Measurements from ENCODE around the gene CCDC148.

Gene CCDC148

DNA sequence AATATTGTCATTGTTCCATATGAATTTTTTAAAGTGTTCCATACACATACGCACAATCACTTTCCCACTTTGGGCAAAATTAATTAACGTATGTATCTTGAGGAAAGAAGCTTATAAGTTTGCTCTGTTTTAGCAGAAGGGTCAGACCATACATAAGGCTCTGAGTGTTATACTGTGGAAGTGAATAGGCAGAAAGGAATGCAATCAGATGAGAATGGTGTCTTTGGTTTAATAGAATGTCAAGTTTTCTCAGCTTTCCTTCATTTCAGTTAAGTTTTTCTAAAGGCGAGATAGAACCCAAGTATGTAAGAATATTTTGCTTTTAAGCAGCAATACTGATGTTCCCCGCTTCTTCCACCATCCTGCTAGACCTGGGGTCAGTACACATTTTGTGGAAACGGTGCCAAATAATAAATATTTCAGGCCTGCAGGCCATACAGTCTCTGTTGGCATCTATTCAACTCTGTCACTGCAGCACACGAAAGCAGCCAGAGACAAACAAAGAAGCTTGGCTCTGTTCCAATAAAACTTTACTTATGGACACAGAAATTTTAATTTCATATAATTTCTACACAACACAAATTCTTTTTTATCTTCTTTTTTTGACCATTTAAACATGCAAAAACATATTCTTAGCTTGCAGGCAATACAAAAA, 254.3 kb downstream of the CCDC148 start:
- no peak for DNase-seq

DNA sequence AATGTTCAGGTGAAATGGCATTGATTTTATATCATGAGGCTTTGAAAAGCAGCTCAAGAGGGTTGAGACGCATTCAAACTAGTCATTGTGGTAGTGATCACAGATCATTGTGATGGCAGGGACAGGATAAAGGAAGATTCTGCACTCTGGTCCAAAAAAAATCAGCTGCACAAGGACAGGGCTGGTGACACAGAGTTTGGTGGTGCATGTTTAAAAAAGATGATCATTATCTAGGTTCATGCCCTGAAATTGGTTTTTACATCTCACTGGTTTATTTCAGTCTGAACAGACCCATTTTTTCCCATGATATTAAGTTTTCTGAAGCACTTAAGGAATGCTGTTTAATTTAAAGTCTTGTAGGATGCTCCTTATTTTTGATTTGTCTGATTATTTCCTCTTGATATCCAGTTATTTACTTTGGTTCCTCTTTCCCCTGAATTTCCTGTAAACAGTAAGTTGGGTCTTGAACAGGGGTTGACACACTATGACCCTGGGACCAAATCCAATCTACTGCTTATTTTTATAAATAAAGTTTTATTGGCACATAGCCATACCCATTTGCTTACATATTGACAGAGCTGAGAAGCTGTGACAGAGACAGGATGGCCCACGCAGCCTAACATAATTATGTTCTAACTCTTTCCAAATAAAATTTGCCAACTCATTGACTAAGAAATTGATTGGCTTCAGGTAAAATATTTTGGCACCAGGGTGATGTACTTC, 256.5 kb downstream of the CCDC148 start:
- DNase-seq = no peak

DNA sequence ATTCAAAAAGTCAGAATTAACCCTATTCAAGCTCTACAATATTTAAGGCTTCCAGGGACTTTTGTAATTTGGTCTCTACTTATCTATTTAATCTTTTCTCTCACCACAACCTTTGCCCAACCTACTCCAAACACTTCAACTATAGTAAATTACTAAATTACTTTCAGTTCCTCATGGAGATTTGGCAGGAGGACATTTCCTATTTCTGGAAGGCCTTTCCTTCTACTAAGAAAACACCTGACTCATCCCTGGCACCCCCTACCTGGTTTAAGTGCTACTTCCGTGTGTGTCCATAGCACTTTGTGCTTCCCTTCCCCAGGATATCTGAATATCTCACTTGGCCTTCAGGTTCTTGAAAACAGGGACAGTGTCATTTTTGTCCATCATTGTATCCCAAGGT, 258.6 kb downstream of the CCDC148 start:
- DNase-seq = no peak

DNA sequence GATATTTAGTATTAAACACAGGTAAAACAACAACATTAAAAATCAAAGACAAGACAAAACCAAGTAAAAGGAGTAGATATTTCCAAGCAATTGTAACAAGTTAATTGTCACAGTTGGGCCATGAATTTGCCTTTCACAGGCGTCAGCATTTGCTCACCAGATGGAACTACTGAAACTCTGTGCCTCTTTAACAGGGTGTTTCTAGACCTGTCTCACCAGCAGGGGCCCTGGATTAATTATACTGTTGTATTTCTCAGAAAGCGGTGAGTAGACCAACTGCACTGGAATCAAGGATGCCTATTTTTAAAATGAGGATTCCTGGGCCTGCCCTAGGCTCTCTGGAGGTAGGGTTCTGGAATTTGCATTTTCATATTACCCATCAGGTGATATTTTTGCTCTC, 262.3 kb downstream of the CCDC148 start:
- no peak for DNase-seq

DNA sequence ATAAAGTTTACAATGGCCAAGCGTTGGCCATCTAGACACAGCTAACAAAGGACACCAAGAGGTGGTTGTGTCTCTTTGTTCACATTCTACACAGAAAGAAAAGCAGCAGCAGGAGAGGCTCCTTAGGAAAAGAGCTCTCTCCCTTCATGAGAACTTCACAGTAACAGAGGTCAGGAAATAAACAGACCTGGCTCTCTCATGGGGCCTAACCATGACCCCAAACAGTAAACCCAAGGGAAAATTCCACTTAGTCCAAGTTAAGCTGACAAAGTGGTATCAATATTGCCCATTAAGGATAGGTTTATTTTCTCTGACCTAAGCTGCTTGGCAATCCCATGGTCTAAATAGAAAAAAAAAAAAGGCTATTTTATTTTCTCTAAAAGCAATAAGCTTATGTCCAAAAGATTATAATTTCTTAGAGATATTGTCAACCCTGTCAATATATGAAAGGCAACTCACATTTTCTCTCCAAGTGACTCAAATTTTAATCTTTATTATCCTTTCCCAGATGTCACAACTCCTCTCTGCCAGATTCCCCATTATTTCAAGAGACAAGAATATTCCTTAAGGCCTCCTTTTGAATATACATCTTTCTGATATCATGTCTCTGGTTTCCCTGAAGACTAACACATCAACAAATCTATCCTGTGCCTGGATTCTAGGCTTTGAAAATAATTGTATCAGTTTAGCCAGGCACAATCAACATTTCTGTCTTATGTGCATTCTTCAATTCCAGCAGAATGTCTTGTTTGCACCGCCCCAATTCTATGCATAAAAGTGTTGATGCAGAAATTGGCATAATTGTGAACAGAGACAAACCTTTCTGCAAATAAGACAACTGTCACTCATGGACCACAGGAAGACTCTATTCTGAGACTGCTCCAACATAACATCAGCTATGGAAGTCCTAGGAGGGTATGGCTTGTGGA, 263.8 kb downstream of the CCDC148 start:
- DNase-seq = no peak

DNA sequence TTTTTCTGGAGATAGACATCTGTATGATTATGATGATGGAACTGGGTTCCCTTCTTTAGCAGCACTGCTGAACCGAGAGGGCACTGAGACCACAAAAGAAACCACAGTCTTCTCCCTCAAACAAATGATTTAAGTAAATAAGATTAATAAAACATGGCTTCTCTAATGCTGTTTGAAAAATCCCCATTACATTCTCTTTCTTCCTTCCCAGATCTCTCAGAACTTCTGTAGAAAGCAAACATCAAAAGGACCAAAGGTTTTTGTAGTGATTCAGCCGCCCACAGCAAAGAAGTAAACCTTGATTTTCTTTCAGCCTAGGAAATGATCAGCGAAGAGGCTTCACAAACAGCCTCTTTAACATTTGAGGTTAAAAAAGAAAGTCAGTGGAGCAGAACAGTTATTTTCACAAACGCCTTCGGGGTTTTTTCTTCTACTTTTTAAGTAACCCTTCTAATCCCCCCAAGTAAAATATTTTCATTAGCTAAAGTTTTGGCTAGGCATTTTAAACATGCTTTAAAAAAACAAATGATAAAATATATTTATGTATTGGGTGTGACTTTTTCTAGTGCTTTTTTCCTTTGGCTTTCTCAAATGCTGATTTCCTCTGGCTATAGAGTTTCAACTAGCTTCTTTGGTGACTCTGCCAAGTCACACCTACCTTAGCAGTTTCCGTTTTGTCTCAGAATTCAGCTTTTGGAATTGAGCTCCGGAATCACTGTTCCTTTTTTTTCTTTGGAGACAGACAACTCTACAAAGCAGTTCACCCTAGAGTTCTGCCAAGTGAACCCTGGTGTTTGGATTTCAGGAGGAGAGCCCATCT, 265.3 kb downstream of the CCDC148 start:
- DNase-seq = peak; percentile 15

DNA sequence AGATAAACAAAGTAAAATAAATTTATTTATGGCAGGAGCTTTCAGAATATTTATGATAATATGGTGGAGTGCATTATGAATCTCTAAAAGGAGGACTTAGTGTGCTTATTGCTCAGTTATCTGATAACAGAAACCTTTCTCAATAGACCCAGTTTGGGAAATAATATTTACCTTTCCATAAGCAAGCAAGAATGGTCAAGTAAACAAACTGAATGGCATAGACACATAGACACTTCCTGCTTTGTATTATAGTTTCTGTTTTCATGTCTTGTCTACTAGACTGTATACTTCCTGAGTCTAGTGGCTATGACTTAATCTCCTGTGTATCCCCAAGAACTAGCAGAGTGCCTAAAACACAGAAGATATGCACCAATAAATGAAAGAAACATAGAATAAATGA, 267.0 kb downstream of the CCDC148 start:
- no peak for DNase-seq

DNA sequence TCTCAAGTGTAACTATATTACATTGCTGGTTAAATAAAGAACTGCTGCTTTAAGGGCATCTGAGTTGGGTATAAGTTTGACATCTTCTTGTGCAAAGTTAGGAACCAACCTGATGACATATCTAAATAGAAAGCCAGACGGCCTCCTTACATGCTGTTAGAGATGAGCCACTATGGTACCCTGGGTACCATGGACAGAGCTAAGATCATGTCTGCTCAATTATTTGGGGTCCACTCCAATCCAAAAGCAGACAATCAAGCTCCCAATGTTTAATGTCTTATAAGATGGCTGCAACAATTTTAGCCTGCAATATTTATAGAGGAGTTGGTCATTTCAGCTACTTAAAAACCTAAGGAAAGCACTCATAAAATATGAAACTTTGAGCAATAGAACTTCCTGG, 268.6 kb downstream of the CCDC148 start:
- no peak for DNase-seq

DNA sequence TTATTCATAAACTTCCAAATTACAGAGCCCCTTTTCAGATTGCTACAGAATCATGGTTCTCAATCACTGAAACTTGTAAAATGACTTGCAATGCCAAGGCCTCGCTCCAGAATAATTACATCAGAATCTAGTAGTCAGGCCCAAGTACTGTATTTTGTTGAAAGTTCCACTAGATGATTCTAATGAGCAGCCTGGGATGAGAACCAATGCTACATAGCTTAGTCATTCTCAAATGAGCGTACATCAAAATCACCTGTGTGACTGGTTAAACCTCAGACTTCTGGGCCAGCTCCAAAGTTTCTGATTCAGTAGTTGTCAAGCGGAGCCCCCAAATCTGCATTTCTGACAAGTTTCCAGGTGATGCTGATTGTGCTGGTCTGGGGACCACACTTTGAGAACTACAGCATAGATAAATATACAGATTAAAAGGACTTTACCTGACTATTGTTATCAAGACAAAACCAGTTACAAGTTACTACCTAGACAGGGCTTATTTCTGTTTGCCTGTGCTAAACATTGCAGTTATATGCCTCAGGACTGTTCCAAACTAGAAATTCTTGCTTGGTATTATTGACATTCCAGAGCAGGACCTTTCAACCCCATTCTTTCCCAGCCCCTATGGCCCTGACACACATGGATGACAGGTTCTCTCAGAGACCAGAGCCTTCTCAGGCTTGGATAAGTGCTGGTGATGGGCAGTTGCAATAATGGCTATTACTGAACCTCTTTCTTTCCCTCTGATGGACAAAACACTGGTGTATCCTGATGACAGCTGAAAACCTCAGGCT, 271.8 kb downstream of the CCDC148 start:
- no peak for DNase-seq

DNA sequence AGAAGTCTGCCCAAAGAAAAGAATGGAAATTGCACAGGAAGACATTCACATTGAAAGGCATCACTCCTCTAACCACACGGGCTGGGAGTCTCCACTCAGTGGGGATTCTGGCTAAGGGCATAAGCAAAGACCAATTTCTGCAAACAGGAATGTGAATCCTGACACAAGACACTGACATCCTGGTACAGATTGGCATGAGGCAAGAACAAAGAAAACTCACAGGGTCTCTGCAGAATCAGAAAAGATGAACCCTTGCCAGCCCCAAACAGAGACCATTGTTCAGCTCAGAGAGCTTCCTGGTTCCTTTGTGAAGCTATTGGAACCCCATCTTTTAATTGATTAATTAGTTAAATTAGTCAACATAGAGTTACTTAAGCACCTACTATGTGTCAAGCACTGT, 272.6 kb downstream of the CCDC148 start:
- no peak for DNase-seq

DNA sequence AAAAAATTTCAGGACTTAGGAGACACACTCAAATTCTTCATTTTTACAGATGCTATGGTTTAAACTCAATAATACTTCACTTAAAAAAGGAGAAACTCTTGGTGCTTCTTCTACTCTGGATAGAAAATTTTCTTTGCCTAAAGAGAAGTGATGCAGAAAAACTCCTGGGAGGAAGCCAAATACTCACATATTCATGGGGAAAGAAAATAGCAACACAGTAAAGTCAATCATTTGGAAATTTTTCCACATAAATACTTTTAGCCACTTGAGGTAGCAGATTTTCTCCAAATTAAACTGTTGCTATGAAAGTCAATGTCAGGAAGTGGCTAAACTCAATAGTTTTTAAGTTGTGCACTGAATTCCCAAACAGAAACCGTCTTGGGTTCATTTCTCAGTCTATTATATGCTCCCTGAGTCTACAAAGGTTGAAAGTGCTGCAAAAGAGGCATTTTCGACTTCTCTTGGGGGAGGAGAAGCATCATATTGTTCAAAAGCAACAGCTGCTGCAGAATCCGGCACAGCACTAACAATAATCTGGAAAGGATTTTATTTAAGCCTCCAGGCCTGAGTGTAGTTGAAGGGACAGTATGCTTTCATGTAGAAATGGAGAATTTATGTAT, 273.8 kb downstream of the CCDC148 start:
- DNase-seq = no peak

DNA sequence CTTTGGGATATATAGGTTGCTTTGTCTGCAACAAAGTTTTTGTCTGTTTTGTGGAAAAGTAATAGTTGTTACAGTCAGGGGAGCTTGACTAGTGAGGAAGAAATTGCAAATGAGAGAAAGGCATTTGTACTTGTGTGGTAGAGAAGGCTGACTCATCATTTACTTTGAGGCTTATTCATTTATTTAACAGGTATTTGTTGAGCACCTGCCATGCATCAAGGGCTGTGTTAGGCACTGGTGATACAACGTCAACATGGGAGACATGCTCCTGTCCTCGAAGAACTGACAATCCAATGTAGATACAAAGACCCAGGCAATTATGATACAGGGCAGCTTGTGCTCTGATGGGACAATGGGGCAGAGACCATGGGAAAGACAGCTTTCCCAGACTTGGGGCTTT, 275.4 kb downstream of the CCDC148 start:
- no peak for DNase-seq

DNA sequence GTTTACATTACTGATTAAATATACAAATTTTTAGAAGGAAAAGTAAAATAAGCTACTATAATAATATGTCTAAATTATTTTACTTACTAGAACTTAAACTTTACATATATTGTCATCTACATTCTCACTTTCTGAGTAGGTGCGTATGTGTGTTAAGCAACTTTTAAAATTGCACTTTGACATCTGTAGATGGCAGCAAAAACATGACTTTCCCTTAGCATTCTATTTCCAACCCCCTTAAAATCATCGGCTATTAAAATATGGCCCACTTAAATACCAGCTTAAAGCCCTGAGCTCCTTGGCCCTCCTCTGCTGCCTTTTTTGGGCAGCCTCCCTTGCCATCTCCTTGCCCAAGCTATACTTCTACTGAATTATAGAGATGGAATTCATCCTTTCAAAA, 276.9 kb downstream of the CCDC148 start:
- DNase-seq = no peak

DNA sequence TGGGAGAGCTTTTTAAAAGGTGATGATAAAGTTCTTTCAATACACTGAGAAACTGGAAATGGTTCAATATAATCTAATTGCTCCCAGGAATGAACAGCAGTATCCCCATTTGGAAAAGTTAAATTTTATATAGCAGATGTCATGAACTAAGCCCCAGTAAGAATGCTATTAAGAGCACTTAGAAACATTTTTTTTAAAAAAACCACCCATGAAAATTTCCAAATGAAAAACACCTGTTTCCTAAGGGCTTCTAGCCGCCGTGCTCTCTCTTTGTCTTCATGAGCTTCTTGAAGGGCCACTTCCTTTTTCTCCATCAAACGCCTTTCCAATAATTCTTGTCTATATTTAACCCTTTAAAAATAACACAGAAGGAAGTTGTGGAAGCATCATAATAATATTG, 277.9 kb downstream of the CCDC148 start:
- no peak for DNase-seq

DNA sequence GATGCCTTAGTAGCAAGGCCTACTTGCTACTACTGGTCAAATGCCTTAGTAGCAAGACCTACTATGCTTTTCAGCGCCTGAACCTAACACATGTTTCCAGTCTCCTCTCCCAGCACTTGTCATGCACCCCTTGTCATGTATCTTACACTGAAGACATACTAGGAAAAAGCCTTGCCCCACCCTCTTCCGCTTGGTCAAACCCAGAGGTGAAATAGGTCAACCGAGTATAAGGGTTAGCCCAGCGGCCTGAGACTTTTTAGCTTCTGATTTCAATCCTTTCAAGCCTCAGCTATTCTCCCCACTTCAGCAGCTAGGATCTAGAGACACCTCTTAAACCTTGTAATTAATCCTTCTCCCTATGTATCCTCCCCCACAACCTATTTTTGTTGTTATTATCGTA, 281.6 kb downstream of the CCDC148 start:
- DNase-seq = no peak

DNA sequence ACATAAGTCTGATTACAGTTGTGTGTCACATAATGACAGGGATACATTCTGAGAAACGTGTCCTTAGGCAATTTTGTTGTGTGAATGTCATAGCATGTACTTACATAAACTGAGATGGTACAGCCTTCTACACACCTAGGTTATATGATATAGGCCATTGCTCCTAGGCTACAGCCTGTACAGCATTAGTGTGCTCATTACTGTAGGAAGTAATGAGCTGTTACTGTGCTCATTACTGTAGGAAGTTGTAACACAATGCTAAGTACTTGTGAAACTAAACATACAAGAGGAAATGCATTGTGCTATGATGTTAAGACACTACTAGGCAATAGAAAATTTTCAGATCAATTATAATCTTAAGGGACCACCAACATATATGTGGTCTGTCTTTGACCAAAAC, 282.1 kb downstream of the CCDC148 start:
- DNase-seq = no peak

DNA sequence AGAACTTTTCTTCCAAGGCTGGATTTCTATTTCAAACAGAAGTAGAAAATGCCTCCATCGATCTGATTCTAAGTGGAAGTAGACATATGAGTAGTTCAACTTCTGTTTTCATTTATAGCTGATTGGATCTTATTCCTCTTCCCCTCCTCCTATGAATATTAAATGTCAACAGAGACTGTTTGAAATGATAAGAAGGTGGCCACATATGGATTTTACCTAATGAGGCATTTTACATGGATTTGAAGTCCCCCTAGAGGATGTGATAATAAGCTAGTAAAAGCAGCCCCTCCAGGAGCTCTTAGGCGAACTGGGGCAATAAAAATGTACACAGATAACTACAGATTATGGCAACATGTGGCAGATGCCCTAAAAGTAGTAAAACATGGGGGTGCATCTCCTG, 283.8 kb downstream of the CCDC148 start:
- DNase-seq = no peak

DNA sequence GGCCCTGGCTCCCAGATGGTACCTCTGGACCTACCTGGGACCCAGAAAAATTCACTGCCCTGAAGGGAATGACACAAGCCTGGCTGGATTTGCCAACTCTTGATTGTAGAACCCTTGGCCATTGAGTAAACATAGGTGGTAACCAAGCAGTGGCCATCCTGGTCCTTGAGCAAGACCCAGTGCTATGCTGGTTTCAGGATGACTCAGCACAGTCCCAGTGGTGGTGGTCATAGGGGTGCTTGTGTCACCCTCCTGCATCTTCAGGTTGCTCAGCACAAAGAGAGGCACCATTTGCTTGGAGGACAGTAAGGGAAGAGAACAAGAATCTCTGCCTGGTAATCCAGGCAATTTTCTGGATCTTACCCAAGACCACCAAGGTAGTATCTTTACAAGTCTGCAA, 302.0 kb downstream of the CCDC148 start:
- DNase-seq = no peak

DNA sequence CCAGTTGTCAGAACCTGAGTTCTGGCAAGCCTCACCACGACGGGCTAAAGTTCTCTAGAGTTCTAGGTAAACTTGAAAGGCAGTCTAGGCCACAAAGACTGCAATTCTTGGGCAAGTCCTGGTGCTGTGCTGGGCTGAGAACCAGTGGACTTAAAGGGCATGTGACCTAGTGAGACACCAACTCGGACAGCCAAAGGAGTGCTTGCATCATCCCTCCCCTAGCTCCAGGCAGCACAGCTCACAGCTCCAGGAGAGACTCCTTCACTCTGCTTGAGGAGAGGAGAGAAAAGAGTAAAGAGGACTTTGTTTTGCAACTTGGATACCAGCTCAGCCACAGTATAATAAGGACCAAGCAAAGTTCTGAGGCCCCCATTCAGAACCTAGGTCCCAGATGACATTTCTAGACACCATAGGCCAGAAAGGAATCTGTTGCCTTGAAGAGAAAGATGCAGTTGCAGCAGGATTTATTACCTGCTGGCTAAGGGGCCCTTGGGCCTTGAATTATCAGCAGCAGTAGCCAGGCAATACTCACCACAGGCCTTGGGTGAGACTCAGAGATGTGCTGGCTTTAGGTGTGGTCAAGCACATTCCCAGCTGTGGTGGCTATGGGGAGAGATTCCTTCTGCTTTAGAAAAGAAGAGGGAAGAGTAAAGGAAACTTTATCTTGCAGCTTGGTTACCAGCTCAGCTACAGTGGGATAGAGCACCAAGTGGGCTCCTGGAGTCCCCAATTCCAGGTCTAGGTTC, 303.1 kb downstream of the CCDC148 start:
- DNase-seq = no peak

DNA sequence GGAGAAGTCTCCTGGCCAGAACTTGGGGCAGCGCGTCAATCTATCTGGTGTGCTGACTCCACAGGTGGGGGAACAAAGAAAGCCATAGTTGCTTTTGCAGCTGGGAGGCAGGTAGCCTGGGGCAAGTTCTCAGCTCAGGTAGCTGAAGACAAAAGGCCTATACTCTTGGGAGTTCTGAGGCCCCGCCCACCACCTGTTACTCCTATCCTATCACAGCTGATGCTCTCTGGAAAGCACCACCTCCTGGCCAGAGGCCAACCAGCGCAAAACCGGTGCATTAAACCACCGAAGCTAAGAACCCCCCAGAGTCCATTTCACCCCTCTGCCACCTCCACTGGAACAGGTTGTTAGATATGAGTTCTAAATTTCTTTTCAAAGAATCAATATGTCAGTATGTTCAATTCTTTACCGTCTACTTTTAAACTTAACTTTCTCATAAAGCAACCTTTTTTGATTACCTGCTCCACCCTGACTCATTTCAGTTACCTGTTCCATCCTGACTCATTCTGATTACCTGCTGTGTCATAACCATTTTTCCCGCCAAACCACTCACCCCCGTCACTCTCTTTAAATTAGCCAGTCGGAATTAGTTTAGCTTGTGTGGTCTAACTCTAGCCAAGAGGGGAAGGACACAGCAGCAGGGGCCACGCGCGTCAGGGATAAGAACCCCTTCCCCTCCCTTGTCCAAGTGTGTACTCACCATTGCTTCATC, 311.5 kb downstream of the CCDC148 start:
- DNase-seq = no peak
